Inferior parietal cortex (tissue), 1 donor: ENCODE measurements around the gene GDF15.
"Not testable (repeated sequence)": the region's sequence is repeated elsewhere in the genome, so short reads cannot be mapped to it uniquely, and the experiment has no call there.

Experiments used
- DNase-seq: peaks from one replicate; pipeline ENCODE4 v3.0.0-alpha.2; 2016; ENCODE audit errors: extremely low spot score

Gene GDF15

DNA sequence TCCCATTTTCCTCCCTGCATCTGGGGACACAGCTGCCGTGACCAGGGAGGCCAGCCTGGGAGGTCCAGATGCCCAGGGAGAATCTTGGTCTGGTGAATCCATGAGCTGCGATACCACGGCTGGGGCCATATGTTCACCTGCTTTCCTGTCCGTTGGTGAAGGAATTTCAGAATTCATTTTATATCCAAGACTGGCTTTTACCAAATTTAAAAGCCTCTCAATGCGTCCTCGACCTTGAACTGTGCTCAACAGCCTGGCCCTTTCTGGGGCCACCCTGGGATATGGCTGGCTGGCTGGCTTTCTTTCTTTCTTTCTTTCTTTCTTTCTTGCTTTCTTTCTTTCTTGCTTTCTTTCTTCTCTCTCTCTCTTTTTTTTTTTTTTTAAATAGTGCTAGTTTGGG is 22.2 kb upstream of the GDF15 start:
- no peak for DNase-seq

DNA sequence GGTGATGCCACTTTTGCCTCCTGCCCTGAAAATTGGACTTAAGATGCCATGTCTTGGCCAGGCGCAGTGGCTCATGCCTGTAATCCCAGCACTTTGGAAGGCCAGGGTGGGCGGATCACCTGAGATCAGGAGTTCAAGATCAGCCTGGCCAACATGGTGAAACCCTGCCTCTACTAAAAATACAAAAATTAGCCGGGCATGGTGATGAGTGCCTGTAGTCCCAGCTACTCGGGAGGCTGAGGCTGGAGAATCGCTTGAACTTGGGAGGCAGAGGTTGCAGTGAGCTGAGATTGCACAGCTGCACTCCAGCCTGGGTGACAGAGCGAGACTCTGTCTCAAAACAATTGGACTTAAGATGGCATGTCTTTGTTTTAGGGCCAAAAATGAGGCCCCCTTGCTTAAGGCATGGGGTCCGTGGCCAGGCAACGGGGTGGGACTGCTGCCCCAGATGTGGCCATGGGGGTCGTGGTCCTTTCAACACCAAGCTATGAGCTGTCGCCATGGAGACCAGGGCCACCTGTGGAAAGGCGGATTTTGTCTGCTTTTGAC is 21.6 kb upstream of the GDF15 start:
- DNase-seq = not testable (repeated sequence)

DNA sequence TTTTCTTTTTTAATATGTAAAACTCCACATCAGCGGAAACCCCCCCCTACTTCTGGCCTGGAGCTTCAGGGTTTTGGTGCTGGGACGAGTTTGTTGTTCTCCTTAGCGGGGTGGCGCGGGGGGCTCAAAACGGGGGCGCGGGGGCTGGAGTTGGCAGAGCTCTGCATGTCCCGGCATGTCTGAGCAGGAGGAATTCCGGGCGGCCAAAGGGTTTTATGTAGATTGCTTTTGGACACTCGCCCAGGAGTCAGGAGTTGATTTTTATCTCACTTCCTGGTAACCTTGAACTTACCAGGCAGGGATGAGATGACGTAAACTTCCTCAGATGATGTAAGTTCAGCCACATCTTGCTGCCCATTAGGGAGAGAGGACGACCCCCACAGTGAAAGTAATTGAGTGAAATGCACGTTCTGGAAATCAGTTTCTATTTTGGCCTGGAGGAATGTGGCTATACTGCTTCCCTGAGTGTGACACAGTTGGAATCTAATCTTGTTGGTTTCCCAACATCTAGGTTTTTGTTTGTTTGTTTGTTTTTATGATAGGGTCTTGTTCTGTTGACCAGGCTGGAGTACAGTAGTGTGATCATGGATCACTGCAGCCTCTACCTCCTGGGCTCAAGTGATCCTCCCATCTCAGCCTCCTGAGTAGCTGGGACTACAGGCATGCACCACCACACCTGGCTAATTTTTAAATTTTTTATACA is 21.0 kb upstream of the GDF15 start:
- peak; percentile 47 for DNase-seq

DNA sequence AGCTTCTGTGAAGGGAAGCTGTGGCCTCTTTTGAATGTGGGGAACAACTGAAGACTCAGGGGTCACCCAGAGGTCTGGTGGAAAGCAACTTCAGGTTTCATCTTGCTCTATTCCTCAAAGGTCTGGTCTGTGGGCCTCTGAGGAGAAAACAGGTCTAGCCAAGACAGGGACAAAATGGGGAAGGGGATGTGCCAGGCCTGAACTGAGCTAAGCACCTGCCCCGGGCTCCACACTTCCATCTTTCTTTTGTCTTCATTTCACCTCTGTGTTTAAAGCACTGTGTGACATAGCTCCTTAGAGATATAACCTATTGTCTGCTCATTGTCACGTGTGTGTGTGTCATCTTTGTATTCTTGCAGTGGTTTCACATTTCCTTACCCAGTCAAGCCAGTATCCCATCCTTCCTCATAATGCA is 19.9 kb upstream of the GDF15 start:
- DNase-seq = no peak

DNA sequence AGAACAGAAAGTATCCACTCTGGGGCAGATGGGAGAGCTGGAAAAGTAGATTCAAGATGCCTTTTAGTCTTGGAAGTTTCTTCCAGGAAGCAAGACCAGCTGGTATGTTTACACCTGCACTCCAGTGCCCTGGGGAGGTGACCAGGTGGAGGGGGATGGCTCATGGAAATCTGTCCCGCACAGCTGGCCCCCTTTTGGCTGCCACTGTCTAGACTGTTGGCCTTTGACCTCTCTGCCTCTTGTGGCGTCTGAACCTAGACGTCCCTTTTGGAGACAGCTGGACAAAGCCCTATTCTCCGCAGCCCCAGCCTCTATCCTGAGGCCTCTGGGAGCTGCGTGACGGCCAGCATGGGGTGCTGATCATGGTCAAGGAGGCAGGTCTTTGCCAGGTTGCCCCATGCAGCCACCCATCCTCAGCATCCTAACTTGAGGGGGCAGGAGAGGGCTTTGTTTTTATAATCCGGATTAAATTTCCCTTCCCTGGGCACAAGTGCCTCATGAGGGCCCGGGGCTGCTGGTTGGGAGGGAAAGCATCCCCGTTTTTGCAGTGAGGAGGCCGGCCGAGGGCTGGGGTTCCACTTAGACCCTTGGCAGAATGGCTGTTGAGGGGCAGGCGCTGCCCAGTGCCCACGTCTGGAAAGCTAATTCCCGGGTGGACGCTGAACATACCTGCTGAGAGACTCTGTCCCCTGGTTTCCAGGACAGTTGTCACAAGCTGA is 17.3 kb upstream of the GDF15 start:
- DNase-seq = no peak

DNA sequence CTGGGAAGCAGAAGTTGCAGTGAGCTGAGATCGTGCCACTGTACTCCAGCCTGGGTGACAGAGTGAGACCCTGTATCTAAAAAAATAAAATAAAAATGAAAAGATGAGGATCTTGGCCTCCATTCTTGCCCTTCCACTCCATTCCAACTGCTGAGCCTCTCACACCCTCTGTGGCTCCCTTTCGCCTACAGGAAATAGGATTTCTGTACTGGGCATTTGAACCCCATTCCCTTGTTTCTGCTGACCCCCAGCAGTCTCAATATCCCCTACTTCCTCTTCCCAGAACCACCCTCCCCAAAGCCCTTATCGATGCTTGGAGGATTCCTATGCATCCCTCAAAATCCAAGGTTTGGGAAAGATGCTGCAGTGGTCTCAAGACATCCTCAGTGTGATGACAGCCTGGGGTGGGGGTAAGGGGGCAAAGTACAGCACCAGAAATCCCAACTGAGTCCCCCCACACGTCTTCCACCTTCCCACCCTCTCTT is 12.5 kb upstream of the GDF15 start:
- DNase-seq = no peak

DNA sequence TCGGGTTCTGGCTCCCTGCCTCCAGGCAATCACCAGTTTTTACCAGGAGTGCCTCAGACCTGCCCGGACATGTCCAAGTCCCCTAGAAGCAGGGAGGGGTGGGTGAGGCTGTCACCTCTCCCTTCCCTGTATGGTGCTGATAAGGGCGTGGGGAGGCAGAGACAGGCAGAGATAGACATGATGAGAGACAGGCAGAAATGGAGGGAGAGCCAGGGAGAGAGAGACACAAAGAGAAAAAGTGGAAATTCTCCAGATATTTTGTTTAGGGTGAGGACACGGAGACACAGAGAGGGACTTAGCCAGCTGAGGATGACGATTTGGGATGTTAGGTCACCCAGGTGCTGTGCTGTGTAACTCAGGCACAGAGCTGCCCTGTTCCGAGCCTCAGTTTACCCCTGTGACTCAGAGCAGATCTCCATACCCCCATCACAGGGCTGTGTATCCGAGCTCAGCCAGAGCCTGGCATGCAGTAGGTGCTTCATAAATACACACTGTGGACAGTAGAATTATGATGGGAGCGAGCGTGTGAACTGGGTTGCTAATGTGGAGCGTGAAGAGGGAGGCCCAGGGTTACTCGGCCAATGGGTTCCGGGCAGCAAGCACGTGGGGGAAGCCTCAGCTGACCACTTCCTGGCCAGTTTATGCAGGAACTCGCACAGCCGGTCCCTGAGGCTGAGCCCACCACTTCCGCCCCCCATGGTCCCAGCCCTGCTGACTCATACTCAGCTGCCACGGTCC is 11.9 kb upstream of the GDF15 start:
- DNase-seq = peak; percentile 58

DNA sequence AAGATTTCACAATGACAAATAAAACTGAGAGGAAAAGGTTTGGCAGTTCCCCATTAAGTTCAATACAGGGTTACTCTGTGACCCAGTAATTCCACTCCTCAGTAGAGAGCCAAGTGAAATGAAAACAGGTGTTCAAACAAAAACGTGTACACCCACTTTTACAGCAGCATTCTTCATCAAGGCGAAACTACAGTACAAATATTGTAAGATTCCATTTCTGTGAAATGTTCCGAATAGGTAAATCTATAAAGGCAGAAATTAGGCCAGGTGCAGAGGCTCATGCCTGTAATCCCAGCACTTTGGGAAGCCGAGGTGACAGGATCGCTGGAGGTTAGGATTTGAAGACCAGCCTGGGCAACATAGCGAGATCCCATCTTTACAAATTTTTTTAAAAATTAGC is 8.9 kb upstream of the GDF15 start:
- DNase-seq = no peak

DNA sequence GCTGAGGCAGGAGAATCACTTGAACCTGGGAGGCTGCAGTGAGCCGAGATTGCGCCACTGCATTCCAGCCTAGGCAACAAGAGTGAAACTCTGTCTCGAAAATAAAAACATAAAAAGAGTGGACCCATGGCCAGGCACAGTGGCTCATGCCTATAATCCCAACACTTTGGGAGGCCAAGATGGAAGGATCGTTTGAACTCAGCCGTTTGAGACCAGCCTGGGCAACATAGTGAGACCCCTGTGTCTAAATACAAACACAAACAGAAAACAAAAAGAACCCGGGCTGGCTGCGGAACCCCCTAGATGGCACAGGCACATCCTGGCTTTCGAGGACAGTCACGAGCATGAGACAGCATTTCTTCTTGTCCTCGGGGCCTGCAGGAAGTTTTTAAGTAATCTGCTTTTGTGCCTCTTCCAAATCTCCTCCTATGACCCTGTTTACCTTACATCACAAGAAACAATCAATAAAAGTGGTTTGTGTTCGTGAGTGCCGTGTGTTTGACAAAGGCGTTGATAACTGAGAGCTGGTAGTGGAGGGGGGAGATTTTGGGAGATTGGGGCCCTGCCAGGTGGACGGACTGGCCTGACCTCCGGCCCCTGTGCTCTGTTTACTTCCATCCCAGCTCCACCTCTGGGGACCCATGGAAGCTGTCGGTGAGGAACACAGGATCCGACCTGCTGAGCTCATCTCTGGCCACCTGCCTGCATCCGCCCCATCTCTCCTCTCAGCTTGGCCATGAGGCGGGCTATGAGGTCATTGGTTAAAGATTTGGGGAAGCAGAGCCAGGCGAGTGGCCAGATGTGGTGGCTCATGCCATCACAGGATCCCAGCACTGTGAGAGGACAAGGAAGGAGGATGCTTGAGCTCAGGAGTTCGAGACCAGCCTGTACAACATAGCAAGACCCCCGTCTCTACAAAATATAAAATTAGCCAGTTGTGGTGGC is 5.9 kb upstream of the GDF15 start:
- DNase-seq = no peak

DNA sequence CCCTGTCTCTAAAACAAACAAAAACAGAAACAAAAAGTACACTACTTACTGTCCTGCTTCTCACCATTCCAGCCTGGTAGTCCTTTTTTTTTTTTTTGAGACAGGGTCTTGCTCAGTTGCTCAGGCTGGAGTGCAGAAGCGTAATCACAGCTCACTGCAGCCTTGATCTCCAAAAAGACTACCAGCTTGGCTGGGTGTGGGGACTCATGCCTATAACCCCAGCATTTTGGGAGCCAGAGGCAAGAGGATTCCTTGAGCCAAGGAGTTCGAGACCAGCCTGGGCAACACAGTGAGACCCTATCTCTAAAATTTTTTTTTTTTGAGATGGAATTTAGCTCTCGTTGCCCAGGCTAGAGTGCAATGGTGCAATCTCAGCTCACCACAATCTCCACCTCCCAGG is 5.1 kb upstream of the GDF15 start:
- DNase-seq = no peak

DNA sequence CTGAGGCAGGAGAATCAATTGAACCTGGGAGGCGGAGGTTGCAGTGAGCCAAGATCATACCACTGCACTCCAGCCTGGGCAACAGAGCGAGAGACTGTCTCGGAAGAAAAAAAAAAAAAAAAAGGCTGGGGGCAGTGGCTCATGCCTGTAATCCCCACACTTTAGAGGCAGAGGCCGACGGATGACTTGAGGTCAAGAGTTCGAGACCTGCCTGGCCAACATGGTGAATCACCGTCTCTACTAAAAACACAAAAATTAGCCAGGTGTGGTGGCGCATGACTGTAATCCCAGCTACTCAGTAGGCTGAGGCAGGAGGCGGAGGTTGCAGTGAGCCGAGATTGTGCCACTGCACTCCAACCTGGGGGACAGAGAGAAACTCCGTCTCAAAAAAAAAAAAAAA is 2.3 kb upstream of the GDF15 start:
- DNase-seq = not testable (repeated sequence)

DNA sequence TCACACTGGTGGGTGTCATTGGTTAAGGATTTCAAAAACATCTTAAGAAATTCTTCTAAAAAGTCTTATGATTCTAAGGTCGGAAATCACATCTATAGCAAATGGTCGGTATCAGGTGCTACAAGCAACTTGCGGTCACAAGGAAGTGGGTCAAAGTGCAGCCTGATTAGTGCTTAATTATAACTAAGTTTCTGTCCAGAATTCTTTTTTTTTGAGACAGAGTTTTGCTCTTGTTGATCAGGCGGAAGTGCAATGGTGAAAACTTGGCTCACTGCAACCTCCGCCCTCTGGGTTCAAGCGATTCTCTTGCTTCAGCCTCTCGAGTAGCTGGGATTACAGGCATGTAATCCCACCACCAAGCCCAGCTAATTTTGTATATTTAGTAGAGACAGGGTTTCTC is 1.2 kb upstream of the GDF15 start:
- no peak for DNase-seq

DNA sequence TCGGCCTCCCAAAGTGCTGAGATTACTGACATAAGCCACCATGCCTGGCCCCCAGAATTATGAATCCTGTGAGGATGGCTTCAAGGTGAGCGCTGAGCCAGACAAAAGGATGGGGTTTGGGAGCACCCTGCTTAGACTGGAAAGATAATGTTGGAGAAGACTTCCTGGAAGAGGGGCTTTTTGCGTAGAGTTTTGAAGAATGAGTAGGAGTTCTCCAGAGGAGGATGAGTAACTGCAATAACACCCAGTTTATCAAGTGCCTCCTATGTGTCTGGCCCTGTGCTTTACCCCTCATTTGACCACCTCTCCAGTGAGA is 641 bp upstream of the GDF15 start:
- DNase-seq = no peak

DNA sequence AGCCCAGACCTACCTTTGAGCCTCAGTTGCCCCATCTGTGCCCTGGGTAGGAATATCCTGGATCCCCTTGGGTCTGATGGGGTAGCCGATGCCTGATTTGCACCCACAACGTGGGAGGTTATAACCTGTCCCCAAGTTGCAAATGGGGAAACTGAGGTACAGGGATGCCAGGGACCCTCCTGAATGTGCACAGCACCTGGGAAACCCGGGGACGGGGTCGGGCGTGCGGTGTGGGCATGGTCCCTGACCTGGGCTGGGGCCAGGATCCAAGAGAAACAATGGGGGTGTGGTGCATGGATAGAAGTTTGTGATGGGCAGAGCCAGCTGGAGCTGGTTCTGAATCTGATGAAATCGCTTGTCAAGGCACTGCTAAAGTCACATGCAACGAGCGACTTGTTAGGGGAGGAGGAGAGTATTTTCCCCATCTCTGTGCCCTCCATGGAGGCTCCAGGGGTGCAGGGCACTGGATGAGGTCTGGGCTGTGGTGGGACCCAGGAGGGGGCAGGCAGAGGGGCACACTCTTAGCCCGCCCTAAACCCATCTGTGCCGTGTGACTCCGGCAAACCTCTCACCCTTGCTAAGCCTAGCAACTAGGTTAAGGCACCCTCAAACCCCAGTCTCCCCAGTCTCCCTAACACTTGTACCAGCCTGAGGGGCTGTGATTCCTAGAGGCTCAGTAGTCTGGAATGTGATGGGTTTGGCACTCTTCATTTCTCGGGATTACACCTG is 749 bp downstream of the GDF15 start:
- DNase-seq = no peak

DNA sequence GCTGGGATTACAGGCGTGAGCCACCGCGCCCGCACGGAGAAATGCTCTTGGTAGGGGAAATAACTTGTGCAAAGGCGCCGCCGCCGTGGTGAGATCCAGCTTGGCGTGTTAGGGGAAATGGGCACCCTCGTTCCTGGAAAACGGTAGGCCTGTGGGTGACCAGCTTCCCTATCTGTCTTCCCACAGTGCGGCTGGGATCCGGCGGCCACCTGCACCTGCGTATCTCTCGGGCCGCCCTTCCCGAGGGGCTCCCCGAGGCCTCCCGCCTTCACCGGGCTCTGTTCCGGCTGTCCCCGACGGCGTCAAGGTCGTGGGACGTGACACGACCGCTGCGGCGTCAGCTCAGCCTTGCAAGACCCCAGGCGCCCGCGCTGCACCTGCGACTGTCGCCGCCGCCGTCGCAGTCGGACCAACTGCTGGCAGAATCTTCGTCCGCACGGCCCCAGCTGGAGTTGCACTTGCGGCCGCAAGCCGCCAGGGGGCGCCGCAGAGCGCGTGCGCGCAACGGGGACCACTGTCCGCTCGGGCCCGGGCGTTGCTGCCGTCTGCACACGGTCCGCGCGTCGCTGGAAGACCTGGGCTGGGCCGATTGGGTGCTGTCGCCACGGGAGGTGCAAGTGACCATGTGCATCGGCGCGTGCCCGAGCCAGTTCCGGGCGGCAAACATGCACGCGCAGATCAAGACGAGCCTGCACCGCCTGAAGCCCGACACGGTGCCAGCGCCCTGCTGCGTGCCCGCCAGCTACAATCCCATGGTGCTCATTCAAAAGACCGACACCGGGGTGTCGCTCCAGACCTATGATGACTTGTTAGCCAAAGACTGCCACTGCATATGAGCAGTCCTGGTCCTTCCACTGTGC is 2.4 kb downstream of the GDF15 start:
- peak; percentile 75 for DNase-seq

DNA sequence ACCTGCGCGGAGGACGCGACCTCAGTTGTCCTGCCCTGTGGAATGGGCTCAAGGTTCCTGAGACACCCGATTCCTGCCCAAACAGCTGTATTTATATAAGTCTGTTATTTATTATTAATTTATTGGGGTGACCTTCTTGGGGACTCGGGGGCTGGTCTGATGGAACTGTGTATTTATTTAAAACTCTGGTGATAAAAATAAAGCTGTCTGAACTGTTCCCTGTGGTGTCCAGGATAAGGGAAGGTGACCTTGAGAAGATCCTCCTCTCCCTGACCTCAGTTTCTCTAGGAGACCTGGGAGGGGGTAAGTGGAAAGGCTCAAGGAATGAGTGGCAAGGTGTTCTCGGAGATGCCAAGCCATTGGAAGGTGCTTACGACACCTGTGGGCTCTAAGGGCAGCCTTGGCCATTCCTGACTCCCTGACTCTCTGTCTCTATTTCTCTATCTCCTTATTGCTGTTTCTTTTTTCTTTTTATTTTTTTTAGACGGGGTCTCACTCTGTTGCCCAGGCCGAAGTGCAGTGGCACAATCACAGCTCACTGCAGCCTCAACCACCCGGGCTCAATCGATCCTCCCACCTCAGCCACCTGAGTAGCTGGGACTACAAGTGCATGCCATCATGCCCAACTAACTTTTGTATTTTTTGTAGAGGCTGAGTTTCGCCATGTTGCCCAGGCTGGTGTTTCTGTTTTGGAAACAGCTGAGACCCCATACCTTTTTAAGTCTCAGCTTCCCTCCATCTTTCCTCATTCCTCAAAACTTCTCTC is 3.2 kb downstream of the GDF15 start:
- no peak for DNase-seq

DNA sequence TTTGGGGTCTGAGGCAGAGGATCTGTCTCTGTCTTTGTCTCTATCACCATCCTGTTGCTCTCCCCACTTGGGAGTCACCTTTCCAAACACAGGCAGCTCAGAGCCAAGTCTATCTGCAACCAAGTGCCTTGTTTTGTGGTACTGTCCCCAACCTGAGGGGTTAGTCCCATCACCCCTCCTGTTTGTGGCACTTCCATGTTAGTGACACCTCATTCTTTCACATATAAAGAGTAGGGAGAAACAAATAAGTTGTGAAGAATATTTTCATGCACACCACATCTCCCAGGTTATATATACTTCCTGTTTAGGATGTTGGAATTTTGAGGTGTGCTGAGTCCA is 3.7 kb downstream of the GDF15 start:
- DNase-seq = no peak

DNA sequence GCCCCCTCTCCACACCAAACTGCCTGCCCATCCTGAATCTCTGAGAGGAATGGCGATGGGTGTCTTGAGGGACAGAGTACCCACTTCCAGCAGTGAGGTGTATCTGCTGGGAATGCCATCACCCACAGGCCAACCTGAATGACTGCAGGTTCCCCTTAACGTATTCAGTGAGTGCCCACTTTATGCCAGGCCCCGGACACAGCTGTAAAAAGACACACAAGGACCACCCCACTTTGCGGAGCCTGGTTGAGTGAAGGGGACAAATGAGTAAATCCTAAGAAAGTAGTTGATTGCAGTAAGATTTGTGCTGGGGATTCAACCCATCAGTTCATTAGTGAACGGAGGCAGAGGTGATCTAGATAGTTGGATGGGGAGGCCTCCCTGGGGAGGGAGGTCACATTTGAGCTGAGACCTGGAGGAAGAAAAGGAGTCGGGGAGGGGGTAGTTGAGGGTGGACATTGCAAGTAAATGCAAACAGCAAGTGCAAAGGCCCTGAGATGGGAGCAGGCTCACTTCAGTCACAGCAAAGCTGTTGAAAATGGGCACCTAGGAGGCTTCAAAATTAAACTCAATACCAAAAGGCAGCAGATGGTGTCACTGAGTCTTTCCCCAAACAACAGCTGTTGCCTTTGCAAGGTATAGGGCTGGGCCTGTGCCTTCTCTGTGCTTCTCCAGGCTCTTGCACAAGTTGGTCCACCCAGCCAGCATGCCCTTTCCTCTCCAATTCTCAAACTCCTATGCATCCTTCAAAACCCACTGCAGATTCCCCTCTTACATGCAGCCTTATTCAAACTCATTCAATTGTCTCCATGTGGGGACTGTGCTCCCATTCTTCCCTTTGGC is 4.3 kb downstream of the GDF15 start:
- no peak for DNase-seq
